NCI-H1048 (cell line): ENCODE data around the gene MPIG6B.
A peak's percentile ranks its signal among the peaks of the same experiment; 100 is the strongest.

Experiments used
- DNase-seq: peaks from one replicate; lab custom pipeline; 2025; lab: John Stamatoyannopoulos, UW

The MPIG6B gene

DNA sequence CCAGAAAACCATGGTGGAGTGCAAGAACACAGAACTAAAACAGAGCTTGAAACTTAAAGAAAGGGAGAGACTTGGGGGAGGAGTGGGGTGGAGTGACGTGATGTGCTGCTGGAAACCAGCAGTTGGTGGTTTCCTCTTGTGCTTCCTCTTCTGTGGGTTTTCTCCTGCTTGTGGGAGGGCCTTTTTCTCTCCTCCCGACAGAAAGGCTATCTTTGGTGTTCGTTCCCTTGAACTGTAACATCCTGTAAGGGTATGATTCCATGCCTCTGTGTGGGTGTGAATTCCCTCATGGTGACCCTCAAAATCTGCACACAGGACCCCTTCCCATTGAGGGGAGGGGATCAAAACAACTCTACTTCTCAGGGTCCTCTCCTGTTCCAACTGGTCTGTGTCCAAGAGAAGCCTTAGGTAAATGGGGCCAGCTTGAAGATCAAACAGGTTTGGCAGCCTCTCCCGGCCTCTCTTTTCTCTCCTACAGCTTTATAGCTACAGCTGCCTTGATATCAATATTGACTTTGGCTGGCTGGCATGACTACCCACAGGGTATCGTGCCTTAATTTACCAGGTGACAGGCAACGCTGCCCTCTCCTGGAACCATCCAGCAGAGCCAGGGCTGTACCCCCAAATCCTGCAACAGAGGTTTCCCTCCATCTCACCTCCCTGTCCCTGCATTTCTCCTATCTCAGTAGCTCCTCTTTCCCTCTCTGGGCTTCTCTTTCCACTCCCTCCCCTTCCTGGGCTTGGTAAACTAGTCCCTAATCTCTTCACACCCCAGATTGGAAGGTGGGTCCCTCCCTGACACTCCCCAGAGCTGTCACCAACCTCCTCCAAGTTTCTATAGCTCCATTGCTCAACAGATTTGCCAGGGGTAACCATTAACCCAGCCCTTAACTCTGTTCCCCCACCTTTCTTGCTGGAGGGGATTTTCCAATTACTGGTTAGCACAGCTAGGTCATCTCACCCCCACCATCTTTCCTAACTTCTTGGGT lies 15.1 kb downstream of the MPIG6B start:
- DNase-seq = no peak

DNA sequence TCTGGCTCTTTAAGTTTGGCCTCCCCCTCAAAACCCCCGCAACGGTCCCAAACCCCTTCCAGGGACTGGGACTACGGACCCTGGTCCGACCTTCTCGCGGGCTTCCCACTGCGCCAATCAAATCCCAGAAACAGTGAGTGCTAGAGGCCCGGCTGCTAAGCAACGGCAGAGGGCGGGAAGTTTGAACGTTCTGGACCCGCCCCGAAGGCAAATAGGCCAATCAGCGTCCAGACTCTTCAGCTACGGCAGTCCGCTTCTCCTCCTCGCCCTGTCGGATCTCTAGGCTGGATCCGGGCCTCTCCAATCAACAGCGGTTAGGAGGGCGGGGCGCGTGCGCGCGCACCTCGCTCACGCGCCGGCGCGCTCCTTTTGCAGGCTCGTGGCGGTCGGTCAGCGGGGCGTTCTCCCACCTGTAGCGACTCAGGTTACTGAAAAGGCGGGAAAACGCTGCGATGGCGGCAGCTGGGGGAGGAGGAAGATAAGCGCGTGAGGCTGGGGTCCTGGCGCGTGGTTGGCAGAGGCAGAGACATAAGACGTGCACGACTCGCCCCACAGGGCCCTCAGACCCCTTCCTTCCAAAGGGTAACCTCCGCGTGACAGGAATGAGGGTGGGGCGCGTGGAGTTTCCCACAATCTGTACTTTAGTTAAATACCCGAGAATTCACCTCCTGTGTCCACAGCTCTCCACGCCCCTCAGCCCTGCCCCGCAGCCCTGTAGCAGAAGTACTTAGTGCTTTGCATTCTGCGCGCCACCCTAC lies 16.6 kb downstream of the MPIG6B start, which contains the start of gene MSH5:
Gene MSH5, plus strand, starts transcription at position 367 of the 758 bp plus-strand sequence. CDS start 462 bp downstream, outside the sequence.
- DNase-seq = peak; percentile 98

DNA sequence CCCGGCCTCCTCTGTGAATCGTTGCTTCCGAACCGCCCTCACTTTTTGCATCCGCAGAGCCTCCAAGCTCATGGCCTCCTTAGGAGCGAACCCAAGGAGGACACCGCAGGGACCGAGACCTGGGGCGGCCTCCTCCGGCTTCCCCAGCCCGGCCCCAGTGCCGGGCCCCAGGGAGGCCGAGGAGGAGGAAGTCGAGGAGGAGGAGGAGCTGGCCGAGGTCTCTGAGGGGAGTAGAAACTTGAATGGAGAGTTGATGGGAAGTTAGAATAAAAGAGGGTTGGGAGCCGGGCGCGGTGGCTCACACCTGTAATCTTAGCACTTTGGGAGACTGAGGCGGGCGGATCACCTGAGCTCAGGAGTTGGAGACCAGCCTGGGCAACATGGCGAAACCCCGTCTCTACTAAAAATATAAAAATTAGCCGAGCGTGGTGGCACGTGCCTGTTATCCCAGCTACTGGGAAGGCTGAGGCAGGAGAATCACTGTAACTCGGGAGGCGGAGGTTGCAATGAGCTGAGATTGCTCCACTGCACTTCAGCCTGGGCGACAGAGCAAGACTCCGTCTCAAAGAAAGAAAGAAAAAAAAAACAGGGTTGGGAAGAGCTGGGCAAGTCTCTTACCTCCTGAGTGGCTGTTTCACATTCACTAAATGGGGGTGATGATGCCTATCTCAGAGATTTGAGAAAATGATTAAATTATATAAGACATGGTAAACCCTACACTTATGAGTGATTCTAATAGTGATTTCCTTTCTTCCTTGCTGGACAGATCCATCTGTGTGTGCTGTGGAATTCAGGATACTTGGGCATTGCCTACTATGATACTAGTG lies 17.4 kb downstream of the MPIG6B start:
- DNase-seq = no peak

DNA sequence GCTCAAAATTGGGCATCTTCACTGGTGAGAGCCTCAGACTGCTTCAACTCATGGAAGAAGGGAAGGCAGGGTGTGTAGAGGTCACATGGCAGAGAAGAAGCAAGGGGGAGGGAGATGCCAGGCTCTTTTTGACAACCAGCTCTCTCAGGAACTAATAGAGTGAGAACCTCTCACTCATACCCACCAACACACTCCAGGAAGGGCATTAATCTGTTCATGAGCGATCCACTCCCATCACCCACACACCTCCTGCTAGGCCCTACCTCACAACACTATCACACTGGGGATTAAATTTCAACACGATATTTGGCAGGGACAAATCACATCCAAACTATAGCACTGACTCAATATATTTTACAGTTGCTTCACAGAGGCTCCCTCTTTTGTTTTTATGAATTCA lies 18.6 kb downstream of the MPIG6B start:
- DNase-seq = no peak

DNA sequence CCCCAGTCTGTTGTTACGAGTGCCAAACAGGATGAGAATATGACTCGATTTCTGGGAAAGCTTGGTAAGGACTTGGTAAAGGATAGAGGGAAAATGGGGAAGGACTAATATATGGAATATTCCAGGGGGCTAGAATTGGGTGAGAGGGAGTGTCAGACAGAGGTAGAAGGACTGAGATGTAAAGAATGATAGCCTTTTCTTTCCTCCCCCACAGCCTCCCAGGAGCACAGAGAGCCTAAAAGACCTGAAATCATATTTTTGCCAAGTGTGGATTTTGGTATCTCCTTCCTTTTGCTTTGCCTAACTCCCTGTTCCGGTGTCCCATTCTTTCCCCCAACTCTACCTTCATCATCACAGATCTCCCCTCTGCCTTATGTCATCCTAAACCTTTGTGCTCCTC lies 19.7 kb downstream of the MPIG6B start:
- no peak for DNase-seq

DNA sequence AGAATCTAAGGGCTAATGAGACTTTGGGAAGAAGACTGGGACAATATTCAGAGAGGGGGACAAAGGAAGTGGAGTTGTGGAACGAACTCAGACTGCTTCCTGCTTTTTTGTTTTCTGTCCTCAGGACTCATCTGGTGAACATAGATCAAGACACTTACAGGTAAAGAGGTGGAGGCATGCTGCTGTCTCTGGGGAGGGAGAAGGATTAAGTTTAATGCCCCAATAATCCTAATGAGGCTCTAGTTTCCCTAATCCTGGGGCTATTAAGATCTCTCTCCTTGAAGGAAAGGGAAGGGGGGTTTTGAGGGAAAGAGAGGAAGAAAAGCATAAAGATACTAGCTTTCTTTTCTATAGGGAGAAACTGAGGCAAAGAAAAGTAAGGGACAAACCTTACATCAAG lies 21.2 kb downstream of the MPIG6B start:
- DNase-seq = no peak

DNA sequence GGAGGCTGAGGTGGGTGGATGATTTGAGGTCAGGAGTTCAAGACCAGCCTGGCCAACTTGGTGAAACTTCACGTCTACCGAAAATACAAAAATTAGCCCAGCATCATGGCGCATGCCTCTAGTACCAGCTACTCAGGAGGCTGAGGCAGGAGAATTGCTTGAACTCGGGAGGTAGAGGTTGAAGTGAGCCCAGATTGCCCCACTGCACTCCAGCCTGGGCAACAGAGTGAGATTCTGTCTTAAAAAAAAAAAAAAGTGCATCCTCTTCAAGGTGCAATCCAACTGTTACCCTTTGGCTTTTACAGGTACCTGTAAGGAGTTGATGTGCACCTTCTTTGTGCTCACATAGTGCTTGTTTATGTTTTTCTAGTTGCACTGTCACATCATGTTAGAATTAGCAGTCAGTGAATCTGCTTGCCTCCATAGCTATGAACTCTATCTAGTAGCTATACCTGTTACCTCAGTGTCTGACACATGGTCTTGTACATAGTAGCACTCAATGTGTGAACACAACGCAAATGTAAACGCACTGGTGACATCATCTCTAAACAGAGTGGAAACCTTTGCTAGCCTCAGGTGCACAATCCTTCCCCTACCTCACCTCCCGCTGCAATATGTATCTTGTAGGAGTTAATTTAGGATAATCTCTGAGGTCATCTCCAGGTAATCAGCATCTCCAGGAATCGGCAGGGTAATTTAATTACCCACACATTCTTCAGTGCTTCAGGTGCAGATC lies 26.3 kb downstream of the MPIG6B start:
- DNase-seq = no peak

DNA sequence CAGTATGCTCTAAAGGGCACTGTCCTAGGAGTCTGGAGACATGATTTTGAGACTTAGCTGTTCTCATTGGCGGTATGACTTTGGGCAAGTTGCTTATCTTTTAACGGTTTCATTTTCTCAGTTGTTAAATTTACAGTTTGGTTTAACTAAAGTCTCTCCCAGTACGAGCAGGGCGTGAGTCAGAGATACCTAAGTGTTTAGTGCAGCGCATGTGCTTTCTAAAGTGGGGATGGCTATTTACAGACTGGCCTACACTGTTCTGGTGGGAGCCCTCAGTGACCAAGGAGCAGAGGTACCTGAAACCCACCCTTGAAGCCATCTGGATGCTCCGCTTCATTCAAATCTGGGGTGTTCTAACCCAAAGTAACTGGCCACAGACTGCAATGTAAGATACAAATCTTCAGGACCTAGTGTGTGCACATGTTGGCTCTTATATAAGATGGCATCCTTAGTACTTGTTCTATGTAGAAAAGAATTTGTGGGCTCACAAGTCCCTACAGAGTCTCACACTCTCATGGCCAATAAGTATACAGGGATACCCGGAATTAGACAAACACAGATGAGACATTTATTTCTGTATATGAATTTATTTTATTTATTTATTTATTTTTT lies 27.3 kb downstream of the MPIG6B start:
- no peak for DNase-seq

DNA sequence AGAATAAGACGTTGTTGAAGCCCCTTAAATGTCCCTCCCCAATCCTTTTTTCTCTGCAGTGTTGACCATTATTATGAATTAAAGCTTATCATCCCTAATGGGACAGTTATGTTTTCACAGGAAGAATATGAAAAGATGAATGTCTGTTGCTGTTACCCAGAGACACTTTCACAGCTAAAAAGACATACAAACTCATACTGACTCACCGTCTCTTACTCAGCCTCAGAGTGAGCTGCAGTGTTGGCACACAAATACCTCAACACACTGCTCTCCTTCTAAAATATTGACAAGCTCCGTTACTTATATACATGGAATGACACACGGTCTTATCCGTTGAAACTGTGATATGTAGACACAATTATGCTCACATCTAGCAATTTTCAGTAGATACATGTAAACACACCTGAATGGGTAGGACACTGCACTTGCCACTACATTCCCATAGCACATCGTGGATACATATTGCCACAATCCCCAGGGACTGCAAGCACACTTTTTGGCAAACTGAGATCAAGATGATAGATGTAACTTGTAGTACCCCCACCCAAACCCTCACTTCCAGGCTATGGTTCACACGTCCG lies 29.7 kb downstream of the MPIG6B start:
- no peak for DNase-seq

DNA sequence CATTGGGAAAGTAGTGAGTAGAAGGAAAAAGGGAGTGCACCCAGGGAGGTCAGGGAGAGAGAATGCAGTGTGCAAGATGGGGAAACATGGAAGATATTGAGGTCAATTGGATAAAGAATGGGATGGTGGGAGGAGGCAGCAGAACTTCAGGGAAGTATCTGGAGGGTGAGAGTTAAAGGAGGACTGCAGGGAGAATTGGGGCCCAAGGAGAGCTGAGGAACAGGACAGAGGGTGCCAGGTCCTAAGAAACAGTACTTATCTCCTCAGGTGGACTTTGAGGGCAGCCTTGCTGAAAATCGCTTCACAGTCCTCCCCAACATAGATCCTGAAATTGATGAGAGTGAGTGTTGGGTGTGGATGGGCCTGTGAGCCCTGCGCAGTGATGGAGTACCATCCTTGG lies 35.1 kb downstream of the MPIG6B start:
- no peak for DNase-seq

DNA sequence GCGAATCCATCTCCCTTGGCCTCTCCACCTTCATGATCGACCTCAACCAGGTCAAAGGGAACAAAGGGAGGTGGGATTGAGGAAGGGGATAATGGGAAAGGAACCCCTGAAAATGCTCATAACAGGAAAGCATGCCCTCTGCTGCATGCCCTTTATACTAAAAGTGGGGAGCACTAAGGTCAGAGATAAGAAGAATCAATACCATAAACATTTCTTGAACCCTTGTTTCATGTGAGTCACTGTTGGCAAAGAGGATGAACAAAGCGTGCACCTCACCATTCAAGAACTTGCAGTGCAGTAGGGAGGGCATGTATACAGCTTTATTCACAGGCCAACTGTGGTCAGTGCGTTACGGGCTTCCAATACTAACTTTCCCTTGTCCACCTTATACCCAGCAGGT lies 37.6 kb downstream of the MPIG6B start:
- no peak for DNase-seq

DNA sequence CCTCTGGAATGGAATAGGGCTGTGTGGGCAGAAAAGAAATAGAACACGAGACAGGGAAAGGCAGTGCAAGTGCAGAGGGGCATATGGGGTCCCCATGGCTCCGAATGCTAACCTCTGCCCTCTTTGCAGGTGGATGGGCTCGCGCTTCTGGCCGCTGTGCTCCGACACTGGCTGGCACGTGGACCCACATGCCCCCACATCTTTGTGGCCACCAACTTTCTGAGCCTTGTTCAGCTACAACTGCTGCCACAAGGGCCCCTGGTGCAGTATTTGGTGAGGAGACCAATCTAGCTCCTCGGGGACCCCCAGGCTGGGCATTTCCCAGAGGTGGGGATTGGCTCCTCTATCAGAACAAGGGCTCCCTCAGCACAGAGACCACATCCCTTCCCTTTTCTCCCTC lies 38.2 kb downstream of the MPIG6B start:
- DNase-seq = no peak

DNA sequence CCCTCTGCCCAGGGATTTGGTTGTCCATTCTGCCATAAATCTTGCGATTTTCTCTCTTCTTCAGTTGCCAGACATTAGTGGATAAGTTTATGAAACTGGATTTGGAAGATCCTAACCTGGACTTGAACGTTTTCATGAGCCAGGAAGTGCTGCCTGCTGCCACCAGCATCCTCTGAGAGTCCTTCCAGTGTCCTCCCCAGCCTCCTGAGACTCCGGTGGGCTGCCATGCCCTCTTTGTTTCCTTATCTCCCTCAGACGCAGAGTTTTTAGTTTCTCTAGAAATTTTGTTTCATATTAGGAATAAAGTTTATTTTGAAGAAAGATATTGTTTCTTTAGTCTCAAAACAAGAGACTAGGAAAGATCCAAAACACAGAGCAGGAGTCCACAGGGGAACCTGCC lies 39.2 kb downstream of the MPIG6B start, which contains the start of gene SAPCD1:
Gene SAPCD1, plus strand, starts transcription at position 301 of the 400 bp plus-strand sequence. CDS start 399 bp downstream, outside the sequence.
- DNase-seq = no peak

DNA sequence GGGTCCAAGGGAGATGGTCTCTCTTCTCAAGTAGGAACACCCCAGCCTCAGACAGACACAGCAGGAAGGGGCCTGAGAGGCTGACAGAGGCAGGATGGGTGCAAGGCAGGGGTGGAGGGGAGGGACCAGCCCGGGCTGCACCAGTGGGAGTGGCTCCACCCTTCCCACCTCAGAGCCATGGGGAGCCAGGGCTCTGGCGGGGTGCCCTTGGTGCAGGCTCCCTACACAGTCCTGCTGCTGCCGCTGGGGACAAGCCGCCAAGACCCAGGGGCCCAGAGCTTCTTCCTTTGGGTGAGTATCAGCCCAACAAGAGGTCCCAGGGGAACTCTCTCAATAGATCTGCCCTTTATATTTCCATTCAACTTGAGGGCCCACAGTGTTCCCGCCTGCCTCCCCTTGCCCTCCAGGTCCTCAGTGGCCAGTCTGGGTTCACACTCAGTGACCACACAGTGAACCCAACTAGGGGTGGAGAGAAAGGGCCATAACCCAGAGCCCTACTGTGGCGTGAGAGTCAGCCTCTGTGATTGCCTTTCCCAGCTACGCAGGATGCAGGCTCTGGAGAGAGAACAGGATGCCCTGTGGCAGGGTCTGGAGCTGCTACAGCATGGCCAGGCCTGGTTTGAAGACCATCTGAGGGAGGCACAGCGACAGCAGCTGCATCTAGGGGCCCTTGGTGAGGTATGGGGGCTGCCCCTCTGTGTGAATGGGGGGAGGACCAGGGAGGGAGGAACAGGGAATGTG lies 39.9 kb downstream of the MPIG6B start:
- no peak for DNase-seq

DNA sequence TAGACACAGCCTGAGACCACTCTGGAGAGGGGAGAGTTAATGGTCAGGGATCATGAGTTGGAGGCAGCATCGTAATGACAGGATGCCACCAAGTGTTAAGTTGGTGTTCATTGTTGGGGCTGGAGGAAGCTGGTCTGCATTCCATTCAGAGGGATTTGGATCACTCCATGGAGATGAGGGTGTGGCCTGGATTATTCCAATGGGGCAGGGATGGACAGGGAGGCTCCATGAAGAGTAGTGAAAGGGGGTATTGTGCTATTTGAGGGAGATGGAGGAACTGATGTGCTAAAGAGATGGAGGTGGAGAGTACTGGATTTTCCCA lies 40.4 kb downstream of the MPIG6B start:
- DNase-seq = no peak

DNA sequence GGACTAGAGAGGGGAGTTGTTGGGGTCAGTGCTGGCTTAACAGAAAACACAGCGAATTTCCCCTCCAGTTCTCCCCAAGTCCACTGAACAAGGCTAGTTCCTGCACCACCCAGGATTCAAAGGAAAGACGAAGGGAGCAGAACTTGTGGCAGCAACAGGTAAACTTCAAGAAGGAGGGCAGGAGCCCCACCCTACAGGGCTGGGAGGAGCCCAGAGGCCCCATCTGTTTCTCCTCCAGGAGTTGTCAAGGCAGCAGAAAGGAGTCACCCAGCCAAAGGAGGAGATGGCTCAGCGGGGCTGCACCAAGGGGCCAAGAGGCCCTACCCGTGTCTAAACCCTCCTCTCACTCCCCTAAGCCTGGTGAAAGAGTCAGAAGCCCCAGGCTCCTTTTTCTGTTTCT lies 41.0 kb downstream of the MPIG6B start:
- DNase-seq = no peak

DNA sequence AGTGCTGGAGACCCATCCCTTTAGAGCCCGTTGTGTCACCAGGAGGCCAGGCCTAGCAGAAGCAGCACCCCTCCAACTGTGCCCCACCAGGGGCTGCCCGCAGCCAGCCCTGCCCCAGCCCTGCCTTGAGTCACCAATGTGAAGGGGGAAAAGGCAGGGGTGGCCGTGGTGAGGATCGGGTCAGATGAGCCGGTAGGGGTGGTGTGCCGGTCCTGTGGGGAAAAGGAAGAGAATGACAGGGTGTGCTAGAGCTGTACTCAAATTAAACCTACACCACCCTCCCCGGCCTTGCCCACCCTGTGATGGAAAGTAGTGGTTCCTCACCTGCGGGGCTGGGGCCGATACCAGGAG lies 42.4 kb downstream of the MPIG6B start:
- no peak for DNase-seq

DNA sequence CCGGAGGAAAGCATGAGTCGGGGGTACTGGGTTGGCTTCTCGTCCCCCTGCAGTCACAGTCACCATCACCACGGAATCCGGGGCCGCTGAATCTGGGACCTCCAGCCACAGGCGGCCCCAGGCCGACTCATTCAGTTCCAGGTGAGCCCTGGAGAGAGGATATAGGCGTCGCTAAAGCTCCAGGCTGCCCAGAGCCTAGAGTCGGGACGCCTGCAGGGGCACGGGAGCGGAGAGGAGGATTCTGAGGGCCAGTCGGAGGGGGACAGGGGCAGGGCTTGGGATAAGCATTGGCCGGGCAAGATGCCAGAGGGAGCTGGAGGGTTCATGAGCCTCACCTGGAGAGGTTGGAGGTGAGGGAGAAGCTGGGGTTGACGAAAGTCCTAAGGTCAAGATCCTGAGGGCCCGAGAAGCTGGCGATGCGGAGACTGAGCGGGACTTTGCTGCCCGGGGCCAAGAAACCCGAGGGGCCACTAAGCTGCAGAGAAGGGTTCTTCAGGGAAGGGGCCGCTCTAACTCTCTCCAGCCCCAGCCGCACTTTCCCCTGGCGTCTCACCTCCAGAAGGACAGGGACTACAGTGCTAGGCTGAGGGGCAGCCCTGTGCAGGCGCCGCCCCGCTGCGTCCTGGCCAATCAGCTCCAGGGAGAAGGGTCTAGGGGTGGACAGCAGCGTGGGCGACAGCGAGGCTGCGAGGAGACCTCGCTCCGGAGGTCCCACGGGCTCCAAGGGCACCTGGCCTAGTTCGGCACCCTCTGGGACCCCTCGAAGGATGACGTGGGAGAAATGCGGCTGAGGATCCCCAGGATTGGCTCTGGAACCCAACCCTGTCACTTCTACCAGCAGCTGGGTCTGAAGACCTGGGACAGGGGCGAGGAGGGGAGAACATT lies 43.0 kb downstream of the MPIG6B start:
- DNase-seq = no peak

DNA sequence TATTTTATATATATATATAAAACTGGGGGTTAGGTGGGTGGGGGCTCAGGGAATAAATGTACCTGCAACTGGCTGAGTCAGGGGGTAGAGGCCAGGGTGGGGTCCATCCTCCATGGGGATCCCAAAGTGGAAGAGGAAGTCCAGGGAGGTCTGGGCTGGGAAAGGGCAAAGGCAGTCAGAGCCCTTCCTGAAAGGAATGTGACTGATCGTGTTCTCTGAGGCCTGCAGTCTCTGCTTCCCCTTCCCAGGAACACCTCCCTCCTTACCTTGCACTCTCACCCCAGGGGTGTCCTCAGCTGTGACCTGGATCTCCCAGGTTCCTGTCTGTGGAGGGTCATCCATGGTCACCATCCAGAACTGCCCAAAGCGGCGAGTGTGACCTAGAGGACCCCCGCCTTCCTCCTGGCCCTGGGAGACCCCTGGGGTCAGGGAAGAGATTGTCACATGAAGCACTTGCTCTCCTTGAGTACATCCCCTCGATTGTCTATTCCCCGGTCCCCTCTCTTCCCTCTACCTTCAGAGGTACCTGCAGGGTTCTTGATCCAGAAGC lies 44.0 kb downstream of the MPIG6B start:
- no peak for DNase-seq
